HG03571 (cell line): ENCODE results near the gene ZDHHC11.
"Not testable (repeated sequence)": the region's sequence is repeated elsewhere in the genome, so short reads cannot be mapped to it uniquely, and the experiment has no call there.

Source experiments
- ATAC-seq: cut with Tn5 transposase; IDR thresholded peaks from one replicate; pipeline ENCODE4 v1.9.1; 2021; ENCODE audit not compliant: unreplicated experiment

Gene ZDHHC11

GRCh38 chr5:778967-779366 is 71.8 kb downstream of the ZDHHC11 start:
- not testable (repeated sequence) for ATAC-seq

GRCh38 chr5:778421-778820 is 72.4 kb downstream of the ZDHHC11 start:
- ATAC-seq = not testable (repeated sequence)

GRCh38 chr5:777756-778161 is 73.0 kb downstream of the ZDHHC11 start:
- ATAC-seq = no peak

GRCh38 chr5:776862-777711 is 73.7 kb downstream of the ZDHHC11 start:
- ATAC-seq = no peak

GRCh38 chr5:775961-776861 is 74.6 kb downstream of the ZDHHC11 start:
- no peak for ATAC-seq

- not testable (repeated sequence) for ATAC-seq
Observed at GRCh38 chr5:775595-775960, 75.2 kb downstream of the ZDHHC11 start.

GRCh38 chr5:774854-775505 is 75.8 kb downstream of the ZDHHC11 start:
- not testable (repeated sequence) for ATAC-seq

- ATAC-seq = not testable (repeated sequence)
Observed at GRCh38 chr5:774304-774703, 76.5 kb downstream of the ZDHHC11 start.

- no peak for ATAC-seq
Observed at GRCh38 chr5:773517-774264, 77.1 kb downstream of the ZDHHC11 start.

GRCh38 chr5:772931-773330 is 77.9 kb downstream of the ZDHHC11 start:
- ATAC-seq = not testable (repeated sequence)

GRCh38 chr5:772547-772890 is 78.3 kb downstream of the ZDHHC11 start:
- ATAC-seq = not testable (repeated sequence)

- not testable (repeated sequence) for ATAC-seq
Observed at GRCh38 chr5:771841-772546, 78.8 kb downstream of the ZDHHC11 start.

GRCh38 chr5:771087-771781 is 79.6 kb downstream of the ZDHHC11 start:
- ATAC-seq = not testable (repeated sequence)

GRCh38 chr5:770585-770984 is 80.2 kb downstream of the ZDHHC11 start:
- ATAC-seq = not testable (repeated sequence)

GRCh38 chr5:769485-770145 is 81.2 kb downstream of the ZDHHC11 start:
- not testable (repeated sequence) for ATAC-seq

- no peak for ATAC-seq
Observed at GRCh38 chr5:766666-767431, 83.9 kb downstream of the ZDHHC11 start.

- no peak for ATAC-seq
Observed at GRCh38 chr5:765948-766631, 84.7 kb downstream of the ZDHHC11 start.
